ENCODE data around the gene SCOC.

Gene SCOC

DNA sequence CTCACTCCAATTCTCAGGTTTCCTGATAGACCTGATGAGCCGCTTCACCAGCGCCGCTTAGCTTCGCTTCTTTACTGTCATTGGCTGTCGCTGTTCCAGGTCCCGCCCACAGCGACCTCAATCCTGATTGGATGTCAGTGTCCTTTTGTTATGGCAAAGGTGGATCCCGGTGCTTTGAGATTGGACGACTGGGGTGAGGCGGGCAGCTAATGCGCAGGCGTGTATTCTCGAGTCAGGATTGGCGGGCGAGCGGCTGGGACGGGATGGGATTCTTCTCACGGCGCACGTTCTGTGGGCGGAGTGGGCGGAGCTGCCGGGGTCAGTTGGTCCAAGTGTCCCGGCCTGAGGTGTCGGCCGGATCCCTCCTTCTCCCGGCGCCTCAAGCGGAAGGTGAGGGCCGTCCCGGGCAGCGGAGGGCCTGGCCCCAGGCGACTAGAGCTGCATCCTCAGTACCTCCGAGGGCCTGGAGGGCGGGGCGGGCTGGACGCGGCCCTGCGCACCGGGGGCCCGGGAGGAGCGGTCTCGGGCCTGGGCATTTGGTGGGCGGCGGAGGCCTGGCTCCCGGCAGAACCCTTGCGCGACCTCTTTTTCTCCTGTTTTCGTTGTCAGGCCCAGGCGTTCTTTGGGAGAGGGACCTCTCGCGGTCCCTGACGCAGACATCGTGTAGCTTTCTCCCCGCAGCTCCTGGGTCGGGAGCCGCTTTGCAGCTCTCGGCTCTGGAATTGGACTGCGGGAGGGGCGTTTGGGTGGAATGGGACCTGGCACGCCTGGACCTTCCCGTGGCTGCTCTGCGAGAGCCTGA is at the start of gene SCOC:
SCOC (plus strand) TSS at position 319 of the 802 bp plus-strand sequence. CDS start 5,525 bp downstream, outside the sequence.
- peak; percentile 94 for DNase-seq

DNA sequence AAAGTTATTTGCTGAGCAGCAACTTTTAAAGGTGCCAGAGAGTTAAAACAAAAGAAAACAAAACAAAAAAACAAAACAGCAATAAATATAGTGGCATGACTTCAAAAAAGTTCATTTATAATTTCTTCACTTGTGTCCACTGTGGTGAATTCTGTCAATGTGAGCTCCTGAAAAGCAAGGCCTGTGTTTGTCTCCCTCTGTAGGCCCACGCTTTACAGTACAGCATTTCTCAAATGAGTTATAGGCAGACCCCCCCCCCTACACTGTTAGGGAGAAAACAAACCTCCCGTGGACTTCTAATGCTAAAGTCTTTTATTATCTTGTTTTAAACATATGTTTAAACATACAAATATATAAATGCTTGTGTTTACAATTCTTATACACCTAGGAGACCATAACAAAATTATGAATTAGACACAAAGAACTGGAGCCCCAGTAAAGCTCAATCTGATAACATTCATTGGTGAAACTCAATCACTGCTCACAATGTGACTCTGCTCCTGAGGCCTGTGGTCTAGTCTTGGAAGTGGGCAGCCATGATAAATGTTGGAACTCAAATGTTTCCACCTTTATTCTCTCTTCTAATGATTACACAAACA is 47.0 kb upstream of the SCOC start:
- DNase-seq = no peak

DNA sequence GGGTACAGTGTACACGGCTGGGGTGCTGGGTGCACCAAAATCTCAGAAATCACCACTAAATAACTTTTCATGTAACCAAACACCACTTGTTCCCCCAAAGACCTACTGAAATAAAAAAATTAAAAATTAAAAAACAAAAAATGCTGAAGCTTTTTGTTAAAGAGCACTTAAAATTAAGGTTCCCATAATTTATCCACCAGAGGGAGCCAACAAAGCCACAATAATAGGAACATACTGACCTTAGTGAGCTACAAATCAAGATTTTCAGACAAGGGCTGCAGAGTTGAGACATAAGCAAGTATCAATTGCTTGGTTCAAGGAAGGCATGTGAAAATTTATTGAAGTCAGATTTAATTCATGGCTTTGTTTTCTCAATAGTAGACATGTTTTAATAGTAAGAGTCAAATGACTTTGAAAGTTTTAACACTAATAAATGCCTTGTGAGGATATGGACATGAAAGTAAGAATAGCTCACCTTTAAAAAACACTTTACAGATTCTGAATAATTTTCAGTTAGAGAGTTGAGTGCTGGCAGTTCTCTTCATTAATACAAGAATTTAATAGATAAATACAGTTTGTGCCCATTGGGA is 43.0 kb upstream of the SCOC start:
- no peak for DNase-seq

DNA sequence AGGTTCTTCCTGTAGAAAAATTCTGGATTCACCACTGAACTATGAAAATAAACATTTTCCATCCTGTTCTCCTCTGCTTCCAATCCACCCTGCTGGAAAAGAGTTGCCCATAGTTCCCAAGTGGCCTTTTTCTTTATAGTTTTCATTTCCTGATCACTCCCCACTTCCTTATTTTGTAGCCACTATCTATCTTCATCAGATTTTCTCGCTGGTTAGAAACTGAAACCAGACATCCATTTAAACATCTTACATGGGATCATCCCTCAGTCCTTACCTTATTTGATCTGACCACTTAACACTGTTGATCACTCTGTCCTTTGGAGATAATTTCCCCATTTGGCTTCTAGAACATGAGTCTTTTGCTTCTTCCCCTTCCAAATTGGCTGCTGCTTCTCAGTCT is 42.2 kb upstream of the SCOC start:
- no peak for DNase-seq

DNA sequence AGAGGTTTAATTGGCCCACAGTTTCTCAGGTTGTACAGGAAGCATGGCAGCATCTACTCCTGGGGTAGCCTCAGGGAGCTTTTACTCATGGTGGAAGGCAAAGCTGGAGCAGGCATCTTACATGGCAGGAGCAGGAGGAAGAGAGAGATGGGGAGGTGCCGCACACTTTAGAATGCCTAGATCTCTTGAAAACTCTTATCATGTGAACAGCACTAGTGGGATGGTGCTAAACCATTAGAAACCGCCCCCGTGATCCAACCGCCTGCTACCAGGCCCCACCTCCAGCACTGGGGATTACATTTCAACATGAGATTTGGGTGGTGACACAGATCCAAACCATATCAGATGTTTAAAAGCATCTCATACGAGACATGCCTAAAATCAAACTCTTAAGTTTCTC is 41.6 kb upstream of the SCOC start:
- no peak for DNase-seq

DNA sequence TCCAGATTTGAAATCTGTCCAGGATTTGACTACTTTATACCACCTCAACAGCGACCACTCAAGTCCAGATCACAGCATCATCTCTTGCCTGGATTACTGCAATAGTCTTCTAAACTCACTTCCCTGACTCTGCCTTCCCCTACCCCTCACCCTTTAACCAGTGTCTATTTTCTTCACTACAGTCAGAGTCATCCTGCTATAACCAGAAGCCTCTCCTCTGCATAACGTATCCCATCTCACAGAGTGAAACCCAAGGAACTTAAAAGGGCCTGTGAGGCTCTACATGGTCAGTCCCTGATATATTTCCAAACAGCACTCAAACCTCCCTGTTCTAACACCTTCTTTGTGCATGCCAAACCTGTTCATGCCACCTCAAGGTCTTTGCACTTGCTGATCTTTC is 40.7 kb upstream of the SCOC start:
- DNase-seq = no peak

DNA sequence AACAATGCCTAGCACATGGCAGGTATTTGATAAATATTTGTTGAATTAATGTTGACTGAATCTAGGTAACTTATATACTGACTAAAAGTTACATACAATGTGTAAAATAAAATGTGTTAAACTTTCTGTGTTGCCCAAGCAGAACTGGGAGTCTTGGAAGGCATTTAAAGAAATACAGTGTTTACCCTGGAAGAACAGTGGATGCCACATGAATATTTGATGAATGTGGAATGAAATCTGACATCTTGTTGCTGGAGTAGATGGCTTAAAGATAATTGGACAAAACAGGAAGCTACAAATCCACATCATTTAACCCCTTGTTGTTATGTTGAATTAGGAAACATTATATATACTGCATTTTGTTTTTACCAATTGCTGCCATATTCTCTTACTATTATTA is 39.9 kb upstream of the SCOC start:
- DNase-seq = no peak

DNA sequence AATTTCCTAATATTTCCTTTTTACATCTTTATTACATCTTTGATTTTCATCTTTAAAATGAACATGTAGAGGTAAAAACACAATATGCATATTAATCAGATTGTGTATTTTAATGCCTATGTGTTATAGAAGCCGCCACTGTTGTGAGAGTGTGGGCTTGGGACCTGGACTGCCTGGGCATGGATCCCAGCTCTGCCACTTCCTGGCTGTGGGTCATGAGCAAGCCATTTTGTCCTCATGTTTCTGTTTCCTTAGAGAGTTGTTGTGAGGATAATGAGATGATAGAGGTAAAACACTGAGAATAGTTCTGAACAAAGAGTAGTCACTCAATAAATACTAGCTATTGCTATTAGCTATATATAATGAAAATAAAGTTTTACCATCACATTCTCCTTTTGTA is 38.4 kb upstream of the SCOC start:
- DNase-seq = no peak

DNA sequence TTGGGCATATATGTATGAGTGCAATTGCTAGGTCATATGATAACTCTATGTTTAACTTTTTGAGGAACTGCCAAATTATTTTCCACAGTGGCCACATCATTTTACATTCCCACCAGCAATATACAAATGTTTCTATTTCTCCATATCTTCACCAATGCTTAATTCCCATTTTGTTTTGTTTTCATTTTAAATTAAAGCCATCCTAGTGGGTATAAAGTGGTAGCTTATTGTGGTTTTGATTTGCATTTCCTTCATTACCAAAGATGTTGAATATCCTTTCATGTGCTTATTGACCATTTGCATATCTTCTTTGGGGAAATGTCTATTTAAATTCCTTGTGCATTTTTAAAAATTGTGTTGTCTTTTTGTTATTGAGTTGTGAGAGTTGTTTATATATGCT is 36.7 kb upstream of the SCOC start:
- DNase-seq = no peak

DNA sequence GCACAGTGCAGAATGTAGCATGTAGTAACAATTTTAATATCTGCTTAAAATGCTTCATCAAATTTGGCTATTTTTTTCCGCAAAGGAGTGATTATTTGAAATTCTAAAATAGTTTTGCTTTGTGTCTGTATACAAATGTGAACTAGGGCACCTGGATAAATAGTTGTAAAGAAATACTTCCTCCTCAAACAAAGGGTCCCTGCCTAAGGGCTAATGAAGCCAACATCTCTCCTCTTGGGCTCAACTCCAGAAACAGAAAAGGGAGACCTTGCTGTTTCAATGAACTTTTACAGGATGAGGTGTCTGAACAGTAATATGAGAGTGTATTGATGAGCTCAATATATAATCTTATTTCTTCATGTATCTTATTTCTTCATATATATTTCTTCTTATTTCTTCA is 30.8 kb upstream of the SCOC start:
- no peak for DNase-seq

DNA sequence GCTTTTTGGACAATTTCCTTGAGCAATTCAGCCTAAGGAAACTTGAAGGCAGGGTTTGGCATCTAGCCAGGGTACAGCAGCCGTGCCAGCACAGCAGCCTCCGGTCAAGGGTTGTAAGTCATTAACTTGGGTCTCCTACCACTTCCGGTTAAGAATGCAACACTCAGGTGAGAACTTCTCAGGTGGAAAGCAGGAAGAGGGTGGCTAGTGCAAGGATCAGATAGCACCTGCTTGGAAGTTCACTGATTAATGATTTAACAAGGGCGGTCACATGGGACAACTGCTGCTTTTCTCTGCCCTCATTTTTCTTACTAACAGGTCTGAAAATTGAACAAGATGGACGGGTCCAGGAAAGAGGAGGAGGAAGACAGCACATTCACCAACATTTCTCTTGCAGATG is 30.1 kb upstream of the SCOC start:
- no peak for DNase-seq

DNA sequence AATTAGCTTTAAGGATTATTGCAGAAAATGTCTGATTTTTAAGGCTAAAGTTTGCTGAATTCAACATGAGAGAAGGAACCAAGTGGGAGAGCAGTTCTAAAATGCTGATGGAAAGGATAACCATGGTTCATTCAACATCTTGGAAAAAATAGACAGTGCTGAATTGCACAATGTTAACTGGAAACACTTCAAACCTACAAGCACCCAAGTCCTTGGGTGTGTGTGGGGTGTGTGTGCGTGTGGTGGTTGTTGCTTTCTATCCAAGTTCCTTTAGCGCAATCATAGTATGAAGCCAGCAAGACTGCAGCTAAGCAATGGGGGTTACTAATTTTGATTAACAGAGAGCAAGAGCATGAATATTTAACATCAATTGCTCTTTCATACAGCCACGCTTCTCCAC is 29.3 kb upstream of the SCOC start:
- no peak for DNase-seq

DNA sequence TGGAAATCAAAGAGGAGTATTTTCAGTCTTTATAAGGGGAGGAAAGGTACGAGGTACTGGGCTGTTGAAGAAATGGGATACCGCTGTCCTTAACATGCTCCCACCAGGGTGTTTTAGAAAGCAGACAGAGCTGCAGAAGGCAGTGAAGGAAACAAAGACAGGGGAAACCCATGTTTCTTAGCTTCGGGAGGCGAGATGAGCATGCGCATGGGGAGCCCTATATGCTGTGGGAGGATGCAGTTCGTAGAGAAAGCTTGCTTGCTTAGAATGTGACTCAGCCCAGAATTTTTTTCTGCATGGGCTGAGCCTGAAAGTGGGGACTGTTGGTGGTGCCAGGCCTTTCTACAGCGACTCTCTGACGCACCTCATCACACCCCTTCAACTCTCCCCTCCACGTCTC is 28.8 kb upstream of the SCOC start:
- DNase-seq = no peak

DNA sequence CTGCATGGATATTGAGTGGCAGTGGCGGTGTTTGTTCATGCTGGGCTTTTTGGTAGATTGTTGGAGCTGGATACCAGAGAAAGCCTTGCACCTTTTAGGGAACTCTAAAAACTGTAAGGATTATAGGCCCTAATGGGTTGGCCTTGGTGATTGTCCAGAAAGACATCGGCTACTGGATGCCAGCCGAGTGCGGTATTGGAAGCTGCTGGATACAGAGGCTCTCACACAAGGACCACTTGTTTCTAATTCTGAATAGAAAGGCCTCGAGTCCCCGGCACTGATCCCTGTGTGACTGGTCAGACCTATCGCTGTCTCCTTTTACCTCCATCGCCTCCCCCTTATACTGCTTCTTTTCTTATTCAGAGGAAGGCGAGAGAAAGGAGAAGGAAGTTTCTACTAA is 27.3 kb upstream of the SCOC start:
- no peak for DNase-seq

DNA sequence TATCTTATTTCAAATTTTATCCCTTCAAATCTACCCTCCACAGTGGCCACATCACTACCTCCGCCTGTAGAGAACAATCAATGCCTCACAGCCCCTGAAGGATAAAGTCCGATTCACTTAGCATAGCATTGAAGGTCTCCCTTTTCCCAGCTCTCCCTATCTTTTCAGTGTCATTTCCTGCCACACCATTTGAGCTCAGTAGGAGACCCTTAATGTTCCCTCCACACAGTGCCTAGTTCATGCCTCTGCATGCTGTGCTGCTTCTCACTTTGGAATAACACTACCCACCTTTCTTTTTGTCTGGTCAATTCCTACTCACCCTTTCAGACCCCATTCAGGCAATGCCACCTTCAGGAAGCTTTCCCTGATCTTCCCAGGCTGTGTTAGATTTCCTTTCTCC is 23.6 kb upstream of the SCOC start:
- DNase-seq = no peak

DNA sequence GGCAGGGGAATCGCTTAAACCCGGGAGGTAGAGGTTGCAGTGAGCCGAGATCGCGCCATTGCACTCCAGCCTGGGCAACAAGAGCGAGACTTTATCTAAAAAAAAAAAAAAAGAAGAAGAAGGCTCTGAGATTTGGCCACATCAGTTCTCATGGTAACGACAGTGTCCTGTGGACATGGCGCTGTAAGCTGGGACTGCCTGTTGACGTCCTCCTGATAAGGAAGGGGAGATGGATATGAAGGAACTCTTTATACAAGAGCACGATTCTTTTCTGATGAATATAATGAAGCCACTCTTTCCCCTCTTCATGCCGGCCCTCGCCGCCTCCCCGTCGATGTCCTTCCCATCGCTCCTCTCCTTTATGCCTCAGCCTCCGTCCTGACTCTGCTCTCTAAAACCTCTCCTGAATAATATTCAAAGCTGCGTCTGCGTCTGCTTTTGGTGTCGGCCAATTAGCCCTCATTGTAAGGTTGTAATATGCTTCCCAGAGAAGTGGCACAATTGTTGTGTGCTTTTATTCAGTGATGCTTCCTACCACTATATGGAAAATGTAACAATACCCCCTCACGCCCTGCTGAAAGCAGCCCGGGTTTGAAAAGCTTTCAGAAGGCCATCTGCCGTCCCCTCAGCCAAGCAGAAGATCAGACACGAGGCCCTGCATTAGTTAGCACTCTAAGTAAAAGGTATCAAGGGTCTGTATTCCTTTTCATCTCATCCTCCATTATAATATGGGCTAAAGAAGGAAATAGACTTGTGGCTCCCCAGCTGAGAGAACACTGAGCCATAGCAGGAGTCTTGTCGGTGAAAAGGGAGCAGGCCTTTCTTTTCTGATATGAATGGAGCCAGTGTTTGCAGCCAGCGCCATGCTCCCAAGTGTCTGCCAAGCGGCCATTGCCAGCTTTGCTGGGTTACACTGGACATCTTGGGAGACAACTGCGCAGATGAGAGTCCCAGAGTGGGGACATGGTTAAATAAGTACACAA is 22.1 kb upstream of the SCOC start:
- no peak for DNase-seq

DNA sequence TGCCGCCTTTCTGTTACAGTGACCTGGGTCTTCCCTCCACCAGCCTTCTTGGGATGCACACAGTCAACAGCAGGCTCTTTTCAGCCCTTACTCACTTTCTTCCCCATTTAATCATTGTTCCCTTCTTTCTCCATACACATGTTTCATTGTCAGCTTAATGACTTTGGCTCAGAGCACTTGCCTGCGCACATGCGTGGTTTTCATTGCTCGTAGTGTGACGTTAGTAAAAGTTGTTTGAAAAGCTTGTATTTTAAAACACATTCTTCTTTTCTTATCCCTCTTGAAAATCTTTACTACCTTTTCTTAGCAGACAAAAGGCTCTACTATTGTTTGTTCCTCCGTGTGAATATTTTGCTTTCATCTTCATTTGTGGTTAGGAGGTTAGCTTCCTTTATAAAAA is 19.7 kb upstream of the SCOC start:
- DNase-seq = no peak

DNA sequence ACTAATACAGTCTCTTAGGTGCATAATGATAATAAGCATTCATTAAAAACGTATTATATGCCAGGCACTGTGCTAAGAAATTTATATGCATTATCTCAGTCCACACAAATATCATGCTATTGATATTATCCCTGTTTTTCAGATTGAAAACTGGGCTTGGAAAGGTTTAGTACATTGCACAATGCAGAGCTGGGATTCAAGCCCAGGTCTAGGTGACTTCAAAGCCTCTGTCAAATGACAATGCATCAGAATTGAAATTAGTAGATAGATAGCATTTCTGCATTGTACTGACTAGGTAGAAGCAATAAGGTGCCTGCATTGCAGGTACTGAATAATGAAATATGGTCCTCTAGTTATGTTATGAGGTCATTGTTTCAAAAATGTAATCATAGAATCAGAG is 18.2 kb upstream of the SCOC start:
- no peak for DNase-seq

DNA sequence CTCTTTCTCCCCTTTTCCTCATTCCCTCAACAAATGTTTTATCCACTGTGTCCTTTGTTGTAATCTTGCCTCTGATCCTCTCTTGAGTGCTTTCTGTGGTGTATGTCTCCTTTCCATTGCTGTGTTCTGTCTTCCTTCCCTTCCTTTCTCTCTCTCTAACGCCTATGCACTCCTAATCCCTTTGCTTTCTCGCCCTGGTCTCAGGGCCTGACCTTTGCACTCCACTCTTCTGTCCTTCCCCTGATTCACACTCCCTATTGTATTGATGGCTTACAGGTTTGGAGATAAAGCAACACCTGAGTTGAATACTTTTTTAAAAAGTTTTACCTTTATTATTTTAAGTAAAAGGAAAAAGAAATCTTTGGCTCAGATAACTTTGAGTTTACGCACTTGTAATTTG is 15.6 kb upstream of the SCOC start:
- DNase-seq = no peak

DNA sequence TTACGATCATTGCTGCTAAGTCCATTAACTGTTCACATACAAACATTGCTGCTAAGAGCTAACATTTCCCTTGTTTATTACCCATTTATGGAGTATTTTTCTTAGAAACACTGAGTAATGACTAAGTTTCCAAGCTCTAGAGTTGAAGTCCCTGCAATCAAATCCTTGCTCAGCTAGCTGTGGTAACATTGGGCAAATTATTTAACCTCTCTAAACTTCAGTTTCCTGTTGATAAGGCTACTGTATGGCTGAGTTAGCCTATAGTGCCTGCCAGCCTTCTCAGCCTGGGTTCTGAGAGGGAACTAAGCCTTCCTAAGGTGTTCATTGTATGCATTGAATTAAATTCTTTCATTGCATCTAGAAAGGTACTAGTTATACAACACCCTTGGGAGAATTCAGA is 15.2 kb upstream of the SCOC start:
- DNase-seq = no peak

DNA sequence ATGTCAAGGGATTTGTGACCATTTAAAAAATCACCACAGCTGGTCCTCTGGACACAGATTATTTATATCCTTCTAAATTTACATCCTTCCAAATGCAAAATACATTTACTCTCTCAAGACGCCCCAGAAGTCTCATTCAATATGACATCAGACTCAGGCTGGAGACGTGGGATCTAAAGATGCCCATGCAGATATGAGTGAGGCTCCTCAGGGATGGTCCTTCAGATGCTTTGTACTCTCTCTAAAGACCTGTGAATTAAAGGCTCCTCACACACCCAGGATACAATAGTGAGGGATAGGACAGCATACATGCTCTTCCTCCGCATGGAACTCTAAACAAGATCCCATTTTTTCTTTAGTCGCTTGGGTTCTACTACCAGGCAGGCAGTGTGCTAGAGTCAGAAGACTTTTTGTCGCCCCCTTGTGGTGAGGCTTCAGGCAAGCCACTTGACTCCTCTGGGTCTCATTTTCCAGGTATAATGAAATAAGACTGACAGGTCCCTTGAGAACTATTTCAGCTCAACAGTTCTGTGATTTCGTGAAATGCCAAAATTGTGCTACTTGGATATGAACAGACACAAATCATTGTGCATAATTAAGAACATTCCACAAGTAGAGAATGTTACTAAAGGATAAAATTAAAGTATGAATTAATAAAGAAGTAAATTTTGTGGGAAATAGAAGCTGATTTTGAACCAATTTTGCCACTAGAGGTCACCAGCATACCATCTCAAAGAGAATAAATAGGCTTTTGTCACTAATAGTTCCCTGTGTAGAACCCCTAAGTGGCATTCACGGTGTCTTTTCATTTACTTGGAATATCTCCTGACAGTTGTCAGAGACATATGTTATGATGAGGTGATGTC is 13.7 kb upstream of the SCOC start:
- peak; percentile 76 for DNase-seq

DNA sequence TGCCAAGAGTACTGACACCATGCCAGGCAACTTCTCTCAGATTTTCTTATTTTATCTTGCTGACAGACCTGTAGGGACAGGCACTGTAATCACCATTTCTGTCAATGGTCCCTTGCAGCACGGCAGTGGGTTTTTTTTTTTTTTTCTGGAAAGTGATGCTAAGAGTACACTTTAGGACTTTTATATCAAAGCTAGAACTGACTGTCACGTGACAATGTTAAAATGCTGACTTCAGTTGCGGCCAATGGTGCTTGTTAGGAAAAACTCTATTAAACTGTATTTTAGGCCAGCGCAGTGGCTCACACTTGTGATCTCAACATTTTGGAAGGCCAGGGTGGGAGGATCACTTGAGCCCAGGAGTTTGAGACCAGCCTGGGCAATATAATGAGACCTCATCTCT is 12.3 kb upstream of the SCOC start:
- no peak for DNase-seq
